GM23338 (cell line): ENCODE data around the gene PPFIBP1. TPM values are rescaled to one million over a fixed set of nuclear protein-coding genes. Genes with fewer than 3 reads are reported as not detected.

Experiments
- ATAC-seq: fragments of 200-7000 bp; cut with Tn5 transposase; 3 replicates; pipeline ENCODE4 v1.9.1; 2020
- DNase-seq: peaks from one replicate; pipeline ENCODE4 v3.0.0-alpha.2; 2015; ENCODE audit warnings: low spot score
- H2AFZ ChIP-seq: fragments of 200-600 bp; sonication (generic); 2 replicates; pipeline ENCODE4 v1.8.0; 2016; ENCODE audit warnings: antibody characterized with exemption, mild to moderate bottlenecking, moderate library complexity
- H3F3A ChIP-seq: fragments of 200-600 bp; sonication (generic); replicated peaks from 2 replicates; pipeline ENCODE4 v1.8.0; 2017; ENCODE audit warnings: antibody characterized with exemption, mixed run types, low read depth
- H3K27ac ChIP-seq: fragments of 200-600 bp; sonication (generic); 2 replicates; pipeline ENCODE4 v1.6.1; 2016; ENCODE audit warnings: low read depth
- H3K27me3 ChIP-seq: fragments of 200-600 bp; sonication (generic); 2 replicates; pipeline ENCODE4 v1.8.0; 2016; ENCODE audit warnings: mild to moderate bottlenecking, mixed run types, moderate library complexity; ENCODE audit not compliant: insufficient read depth
- H3K36me3 ChIP-seq: fragments of 200-600 bp; sonication (generic); 2 replicates; pipeline ENCODE4 v1.8.0; 2016; ENCODE audit warnings: mild to moderate bottlenecking; ENCODE audit not compliant: insufficient read depth
- H3K4me1 ChIP-seq: fragments of 200-600 bp; sonication (generic); 2 replicates; pipeline ENCODE4 v1.8.0; 2016; ENCODE audit warnings: mild to moderate bottlenecking, moderate library complexity; ENCODE audit not compliant: insufficient read depth
- H3K4me2 ChIP-seq: fragments of 200-600 bp; sonication (generic); 2 replicates; pipeline ENCODE4 v1.7.1; 2017; ENCODE audit warnings: mixed run types
- H3K4me3 ChIP-seq: fragments of 200-600 bp; sonication (generic); 2 replicates; pipeline ENCODE4 v1.6.1; 2016; ENCODE audit warnings: mixed run types
- H3K79me2 ChIP-seq: fragments of 200-600 bp; sonication (generic); replicated peaks from 2 replicates; pipeline ENCODE4 v1.8.0; 2017; ENCODE audit warnings: mild to moderate bottlenecking; ENCODE audit not compliant: insufficient read depth
- H3K9me2 ChIP-seq: fragments of 200-600 bp; sonication (generic); 2 replicates; pipeline ENCODE4 v1.8.0; 2017; ENCODE audit not compliant: insufficient read depth
- H4K20me1 ChIP-seq: fragments of 200-600 bp; sonication (generic); replicated peaks from 2 replicates; pipeline ENCODE4 v1.8.0; 2017; ENCODE audit warnings: mild to moderate bottlenecking; ENCODE audit not compliant: insufficient read depth
- H3K27ac Mint-ChIP-seq: 2 replicates; pipeline ENCODE4 v1.8.0; 2020; ENCODE audit warnings: inconsistent platforms, mild to moderate bottlenecking, moderate library complexity, mixed read lengths
- H3K27me3 Mint-ChIP-seq: 3 replicates; pipeline ENCODE4 v1.8.0; 2022; ENCODE audit warnings: low read depth, mild to moderate bottlenecking, moderate library complexity, mixed read lengths, inconsistent platforms; ENCODE audit not compliant: insufficient read depth, poor library complexity
- H3K36me3 Mint-ChIP-seq: 3 replicates; pipeline ENCODE4 v1.8.0; 2021; ENCODE audit warnings: low read depth, mild to moderate bottlenecking, inconsistent platforms, moderate library complexity, mixed read lengths
- H3K4me1 Mint-ChIP-seq: 3 replicates; pipeline ENCODE4 v1.8.0; 2020; ENCODE audit warnings: mild to moderate bottlenecking, inconsistent platforms, mixed read lengths
- H3K4me3 Mint-ChIP-seq: 3 replicates; pipeline ENCODE4 v1.8.0; 2021; ENCODE audit warnings: moderate library complexity, mild to moderate bottlenecking, inconsistent platforms, mixed read lengths
- H3K9me3 Mint-ChIP-seq: 3 replicates; pipeline ENCODE4 v1.8.0; 2020; ENCODE audit warnings: moderate library complexity, mild to moderate bottlenecking, inconsistent platforms, mixed read lengths
- CTCF ChIP-seq, 2 experiments: fragments of 200-600 bp in 1 of 2; sonication (generic) in 1 of 2; conservative IDR thresholded peaks; 2 replicates each; pipeline versions ENCODE4 v1.5.1 to v1.6.1; 2016 to 2017; ENCODE audit warnings: antibody characterized with exemption in 2 of 2, low read depth in 2 of 2, mild to moderate bottlenecking in 2 of 2, moderate library complexity in 1 of 2
- ETS1 ChIP-seq: IDR thresholded peaks from 2 replicates; pipeline ENCODE4 v1.6.1; 2016; ENCODE audit warnings: antibody characterized with exemption
- EZH2phosphoT487 ChIP-seq: fragments of 200-600 bp; sonication (generic); IDR thresholded peaks from one replicate; pipeline ENCODE4 v1.8.1; 2018; ENCODE audit warnings: antibody characterized with exemption; ENCODE audit not compliant: unreplicated experiment
- JUNB ChIP-seq: IDR thresholded peaks from one replicate; pipeline ENCODE4 v1.6.1; 2016; ENCODE audit warnings: antibody characterized with exemption; ENCODE audit not compliant: unreplicated experiment
- NANOG ChIP-seq: IDR thresholded peaks from 2 replicates; pipeline ENCODE4 v1.6.1; 2016; ENCODE audit warnings: antibody characterized with exemption, borderline replicate concordance
- POLR2AphosphoS5 ChIP-seq: IDR thresholded peaks from 2 replicates; pipeline ENCODE4 v1.6.1; 2016; ENCODE audit warnings: antibody characterized with exemption, low read depth
- REST ChIP-seq: IDR thresholded peaks from one replicate; pipeline ENCODE4 v1.6.1; 2018; ENCODE audit warnings: antibody characterized with exemption; ENCODE audit not compliant: unreplicated experiment
- STAT1 ChIP-seq: IDR thresholded peaks from one replicate; pipeline ENCODE4 v1.6.1; 2016; ENCODE audit warnings: antibody characterized with exemption; ENCODE audit not compliant: unreplicated experiment
- ZNF331 ChIP-seq: fragments of 250-450 bp; sonication (Bioruptor Pico); IDR thresholded peaks from 2 replicates; pipeline ENCODE4 v1.5.0; 2020; ENCODE audit warnings: low read depth, mild to moderate bottlenecking, moderate library complexity
- ZNF462 ChIP-seq: fragments of 250-450 bp; sonication (Bioruptor Pico); IDR thresholded peaks from 2 replicates; pipeline ENCODE4 v1.5.0; 2020; ENCODE audit warnings: mild to moderate bottlenecking, moderate library complexity
- polyA plus RNA-seq: library from polyadenylated mRNA; unstranded; fragments of >200 nt; fragmentation: Nextera tagmentation; extraction: Ambion mirVana; gene quantifications from 2 replicates; pipeline ENCODE4 v1.2.1, GENCODE V29; 2016
- total RNA-seq: library from RNA; depleted of rRNA; stranded (reverse); fragments of >200 nt; shearing (Covaris generic); gene quantifications from 2 replicates; pipeline ENCODE4 v1.2.3, GENCODE V29; 2014

PPFIBP1 gene
- total and polyA plus RNA-seq, 2 experiments from 2014 or later: 33.2 to 41.9 TPM

- no peak for TF ChIP-seq STAT1
- no peak for TF ChIP-seq POLR2AphosphoS5
- no peak for TF ChIP-seq NANOG
- no peak for TF ChIP-seq CTCF (conservative IDR thresholded peaks at IDR 0.05; ENCODE audit: low read depth in 2 of 2)
- no peak for TF ChIP-seq ZNF331 (CRISPR knock-in tag)
- TF ChIP-seq ETS1: no peak
These were observed 107.4 kb downstream of the PPFIBP1 start (continued) for GRCh38 chr12:27631365-27631764.

- Histone ChIP-seq H3F3A (no peaks in the 10 kb centered on the region), H4K20me1 (no peaks in the 10 kb centered on the region), H3K36me3 (no peaks in the 10 kb centered on the region), H3K27me3 (no peaks in the 10 kb centered on the region), H3K4me3 (no peak overlapping the region), H3K27ac (no peak overlapping the region), H3K9me2 (no peaks in the 10 kb centered on the region), H2AFZ (no peak overlapping the region), H3K79me2 (no peaks in the 10 kb centered on the region), H3K4me1 (no peaks in the 10 kb centered on the region), H3K4me2 (no peak overlapping the region)
- Mint-ChIP-seq H3K4me3 (no peak overlapping the region), H3K27me3 (no peaks in the 10 kb centered on the region), H3K4me1 (no peaks in the 10 kb centered on the region; the same call in 2 of the 3 replicates), H3K36me3 (no peaks in the 10 kb centered on the region; the same call in 2 of the 3 replicates), H3K9me3 (no peaks in the 10 kb centered on the region), H3K27ac (no peak overlapping the region)
- no peak for ATAC-seq
- DNase-seq: no peak
- TF ChIP-seq ZNF462 (CRISPR knock-in tag): no peak
- no peak for TF ChIP-seq EZH2phosphoT487
- TF ChIP-seq POLR2AphosphoS5: no peak
- TF ChIP-seq ETS1: no peak
- no peak for TF ChIP-seq REST
- no peak for TF ChIP-seq NANOG
- TF ChIP-seq JUNB: no peak
- TF ChIP-seq ZNF331 (CRISPR knock-in tag): no peak
These were observed 107.9 kb downstream of the PPFIBP1 start for GRCh38 chr12:27631813-27632491.
